ENCODE data around the gene TNS1. TPM values are rescaled to one million over a fixed set of nuclear protein-coding genes. Genes with fewer than 3 reads are reported as not detected.

Gene TNS1
- total RNA-seq, 1 donor from 2014 or later = 505 TPM

DNA sequence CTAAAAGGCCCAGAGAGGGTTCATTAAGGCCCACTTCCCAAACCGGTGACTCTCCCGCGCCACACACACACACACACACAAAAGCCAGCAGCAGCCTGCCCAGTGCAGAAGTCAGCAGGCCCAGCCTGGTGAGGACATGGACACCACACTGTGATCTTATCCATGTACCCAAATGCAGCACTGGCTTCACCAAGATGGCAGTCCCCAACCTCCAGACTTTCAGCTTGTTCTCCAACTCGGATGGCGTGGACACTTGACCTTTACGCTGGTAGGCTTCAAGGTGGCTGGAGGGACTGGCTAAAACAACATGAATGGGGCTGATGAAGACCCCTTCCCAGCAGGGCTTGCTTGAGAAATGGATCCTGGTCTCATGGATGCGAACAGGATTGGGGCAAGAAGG, 50.4 kb downstream of the TNS1 start:
- H3K4me1 ChIP-seq = peaks cover 69% of the 10 kb centered on the region

GRCh38 chr2:217951521-217952247, 51.1 kb downstream of the TNS1 start:
- ATAC-seq = peak; percentile 70 to 74
- H3K4me1 ChIP-seq = peaks cover 69% of the 10 kb centered on the region

More for the DNA sequence above, 50.4 kb downstream of the TNS1 start:
- intact Hi-C loops (cut with DNase I) = no loop called here
- Histone ChIP-seq H3K36me3 (no peaks in the 10 kb centered on the region), H3K27me3 (ENCODE audit: low read depth) (no peaks in the 10 kb centered on the region), H3K27ac (peak overlapping the region; percentile 72), H3K4me3 (no peak overlapping the region), H3K9me3 (no peaks in the 10 kb centered on the region)
- ATAC-seq (no peak), DNase-seq (no peak)
- TF ChIP-seq, protein P1, sequence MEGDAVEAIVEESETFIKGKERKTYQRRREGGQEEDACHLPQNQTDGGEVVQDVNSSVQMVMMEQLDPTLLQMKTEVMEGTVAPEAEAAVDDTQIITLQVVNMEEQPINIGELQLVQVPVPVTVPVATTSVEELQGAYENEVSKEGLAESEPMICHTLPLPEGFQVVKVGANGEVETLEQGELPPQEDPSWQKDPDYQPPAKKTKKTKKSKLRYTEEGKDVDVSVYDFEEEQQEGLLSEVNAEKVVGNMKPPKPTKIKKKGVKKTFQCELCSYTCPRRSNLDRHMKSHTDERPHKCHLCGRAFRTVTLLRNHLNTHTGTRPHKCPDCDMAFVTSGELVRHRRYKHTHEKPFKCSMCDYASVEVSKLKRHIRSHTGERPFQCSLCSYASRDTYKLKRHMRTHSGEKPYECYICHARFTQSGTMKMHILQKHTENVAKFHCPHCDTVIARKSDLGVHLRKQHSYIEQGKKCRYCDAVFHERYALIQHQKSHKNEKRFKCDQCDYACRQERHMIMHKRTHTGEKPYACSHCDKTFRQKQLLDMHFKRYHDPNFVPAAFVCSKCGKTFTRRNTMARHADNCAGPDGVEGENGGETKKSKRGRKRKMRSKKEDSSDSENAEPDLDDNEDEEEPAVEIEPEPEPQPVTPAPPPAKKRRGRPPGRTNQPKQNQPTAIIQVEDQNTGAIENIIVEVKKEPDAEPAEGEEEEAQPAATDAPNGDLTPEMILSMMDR (IDR thresholded peaks at IDR 0.05) = no peak

GRCh38 chr2:217951091-217951490, 51.7 kb downstream of the TNS1 start:
- Histone ChIP-seq H3K9me3 (no peaks in the 10 kb centered on the region), H3K27ac (peak overlapping the region; percentile 72), H3K36me3 (no peaks in the 10 kb centered on the region), H3K4me3 (no peak overlapping the region), H3K4me1 (peaks cover 69% of the 10 kb centered on the region), H3K27me3 (ENCODE audit: low read depth) (no peaks in the 10 kb centered on the region)
- DNase-seq = no peak
- TF ChIP-seq, protein P1 (IDR thresholded peaks at IDR 0.05) = no peak
- intact Hi-C loops (cut with DNase I) = no loop called here
- no peak for ATAC-seq

More at GRCh38 chr2:217951521-217952247, 51.1 kb downstream of the TNS1 start:
- peak; percentile 76 for DNase-seq
- H3K27ac ChIP-seq = peak overlapping the region; percentile 72
- no peak overlapping the region for H3K4me3 ChIP-seq
- H3K9me3 ChIP-seq = no peaks in the 10 kb centered on the region
- H3K27me3 ChIP-seq (ENCODE audit: low read depth) = no peaks in the 10 kb centered on the region
- TF ChIP-seq, protein P1 (IDR thresholded peaks at IDR 0.05) = no peak
- intact Hi-C loops (cut with DNase I) = no loop called here
- H3K36me3 ChIP-seq = no peaks in the 10 kb centered on the region

DNA sequence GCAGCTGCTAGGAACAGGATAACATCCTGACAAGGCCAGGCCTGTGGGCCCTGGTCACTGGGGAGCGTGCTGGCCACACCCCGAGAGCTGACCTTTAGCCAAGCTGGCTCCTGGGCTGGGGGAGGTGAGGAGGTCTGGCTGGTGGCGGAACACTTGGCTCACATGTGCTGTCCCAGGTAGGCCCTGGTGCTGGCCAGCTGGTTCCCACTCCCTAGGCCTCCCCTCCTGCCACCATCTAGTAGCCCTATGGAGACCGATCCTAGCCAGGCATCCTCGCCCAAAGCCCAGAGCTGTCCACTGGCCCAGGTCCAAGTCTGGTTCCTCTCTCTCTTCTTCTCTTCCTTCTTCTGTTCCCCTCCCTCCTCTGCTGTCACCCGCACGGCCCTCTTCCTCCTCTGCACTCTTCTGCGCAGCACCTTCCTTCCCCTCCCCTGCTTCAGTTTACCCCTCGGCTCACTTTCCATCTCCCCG, 52.4 kb downstream of the TNS1 start:
- intact Hi-C loops (cut with DNase I) = no loop called here
- DNase-seq = no peak
- no peaks in the 10 kb centered on the region for H3K27me3 ChIP-seq (ENCODE audit: low read depth)
- H3K36me3 ChIP-seq = no peaks in the 10 kb centered on the region
- H3K9me3 ChIP-seq = no peaks in the 10 kb centered on the region
- no peak overlapping the region for H3K4me3 ChIP-seq
- no peak for ATAC-seq
- H3K27ac ChIP-seq = no peak overlapping the region
- H3K4me1 ChIP-seq = peaks cover 66% of the 10 kb centered on the region
- TF ChIP-seq, protein P1 (IDR thresholded peaks at IDR 0.05) = no peak

DNA sequence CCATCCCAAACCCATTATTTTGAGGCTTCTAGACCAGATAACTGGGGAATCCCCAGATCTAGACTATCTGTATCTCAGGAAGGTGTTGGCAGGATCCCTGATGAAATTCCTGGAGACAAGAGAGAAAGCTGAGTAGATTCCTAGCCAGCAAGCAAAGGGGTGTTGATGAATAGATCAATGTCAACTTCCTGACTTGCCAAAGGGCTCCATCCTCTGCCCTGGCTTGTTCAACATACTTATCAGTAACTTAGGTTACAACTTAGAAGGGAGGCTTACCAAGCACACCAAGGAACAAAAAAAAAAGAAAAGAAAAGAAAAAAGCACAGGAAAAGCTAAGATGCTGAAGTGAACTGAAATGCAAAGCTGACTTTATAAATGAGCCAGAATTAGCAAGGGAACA, 53.3 kb downstream of the TNS1 start:
- TF ChIP-seq, protein P1 (IDR thresholded peaks at IDR 0.05) = no peak
- intact Hi-C loops (cut with DNase I) = no loop called here

More for the DNA sequence above, 53.3 kb downstream of the TNS1 start:
- Histone ChIP-seq H3K9me3 (no peaks in the 10 kb centered on the region), H3K4me1 (peaks cover 65% of the 10 kb centered on the region), H3K27me3 (ENCODE audit: low read depth) (no peaks in the 10 kb centered on the region), H3K36me3 (no peaks in the 10 kb centered on the region), H3K27ac (no peak overlapping the region), H3K4me3 (no peak overlapping the region)
- DNase-seq (no peak), ATAC-seq (no peak)
